Renal cortical epithelial cell (primary cell): ENCODE data around the gene AQP9. TPM values are rescaled to one million over a fixed set of nuclear protein-coding genes. Genes with fewer than 3 reads are reported as not detected.

ENCODE experiments used
- DNase-seq: peaks from one replicate; pipeline ENCODE4 v3.0.0-alpha.2; 2011; ENCODE audit warnings: low read depth
- total RNA-seq: library from RNA; depleted of rRNA; stranded (reverse); fragments of >200 nt; gene quantifications from 2 replicates; pipeline ENCODE4 v1.2.3, GENCODE V29; 2014

The AQP9 gene
- total RNA-seq, 1 donor from 2014 or later, result 0.40 TPM

DNA sequence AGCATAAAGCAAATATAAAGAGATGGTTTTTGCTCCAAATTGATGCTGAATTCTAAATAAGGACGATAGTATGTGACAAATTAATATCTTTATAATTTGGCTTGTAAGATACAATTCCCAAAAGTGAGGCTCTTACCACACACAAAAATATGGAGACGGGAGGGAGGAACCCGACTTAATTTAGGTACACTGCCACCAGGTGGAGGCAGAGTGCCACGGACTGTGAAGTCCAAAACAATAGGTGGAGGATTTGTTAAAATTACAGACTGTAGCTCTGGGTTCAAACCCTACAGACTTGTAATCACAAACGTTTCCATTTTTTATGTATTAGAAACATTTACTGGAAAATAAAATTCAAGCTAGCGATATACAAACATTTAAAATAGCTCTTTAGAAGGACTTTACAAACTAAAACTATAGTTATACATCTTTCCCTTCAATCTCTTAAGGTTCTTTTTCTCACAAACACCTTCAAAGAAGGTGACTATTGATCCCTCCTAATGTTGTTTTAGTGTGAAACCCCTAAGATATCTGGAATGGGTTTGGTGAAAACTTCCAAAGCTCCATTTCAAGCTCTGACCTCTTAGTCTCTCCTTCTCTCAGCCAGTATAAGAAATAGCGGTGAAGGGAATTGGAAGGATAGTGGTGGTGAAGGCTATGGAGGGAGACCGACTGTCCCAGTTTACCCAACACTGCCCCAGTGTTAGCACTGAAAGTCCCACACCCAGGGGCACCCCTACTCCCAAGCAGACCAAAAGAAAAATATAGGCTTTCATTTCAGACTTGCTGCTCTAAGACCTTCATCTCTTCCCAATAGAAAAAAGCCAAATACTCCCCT lies 89.7 kb downstream of the AQP9 start:
- peak; percentile 79 for DNase-seq

GRCh38 chr15:58228718-58229117 lies 90.5 kb downstream of the AQP9 start:
- DNase-seq, result peak; percentile 95

GRCh38 chr15:58229297-58229768 lies 91.2 kb downstream of the AQP9 start:
- DNase-seq, result peak; percentile 55

- no peak for DNase-seq
These were observed 94.3 kb downstream of the AQP9 start for GRCh38 chr15:58232281-58233065.

DNA sequence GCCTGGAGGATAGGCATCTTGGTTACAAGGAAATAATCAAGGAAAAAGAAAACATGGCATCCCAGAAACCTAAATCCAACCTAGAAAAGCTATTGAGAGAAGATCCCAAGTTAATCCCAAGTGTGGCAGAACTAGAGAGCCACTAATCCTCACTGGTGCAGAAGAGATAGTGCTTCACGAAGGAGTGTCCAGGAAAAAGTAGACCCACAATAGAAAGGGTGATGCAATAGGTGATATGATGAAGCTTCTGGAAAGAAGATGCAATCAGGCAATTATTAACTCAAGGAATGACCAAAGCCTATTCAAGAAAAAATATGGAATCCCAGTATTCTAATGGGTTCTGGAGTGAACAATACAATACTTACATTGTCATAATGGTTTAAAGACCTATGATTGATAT lies 95.2 kb downstream of the AQP9 start:
- peak; percentile 70 for DNase-seq

Other genes with a start within 250 kb of the AQP9 start
- gene ALDH1A2, start 72.7 kb upstream of the AQP9 start, total RNA-seq, result 23.1 and 26.8 TPM in 2 replicates